ENCODE data around the gene NAV3. TPM values are rescaled to one million over a fixed set of nuclear protein-coding genes. Genes with fewer than 3 reads are reported as not detected.

The NAV3 gene
- polyA plus RNA-seq, 1 experiment = 91.7 TPM

DNA sequence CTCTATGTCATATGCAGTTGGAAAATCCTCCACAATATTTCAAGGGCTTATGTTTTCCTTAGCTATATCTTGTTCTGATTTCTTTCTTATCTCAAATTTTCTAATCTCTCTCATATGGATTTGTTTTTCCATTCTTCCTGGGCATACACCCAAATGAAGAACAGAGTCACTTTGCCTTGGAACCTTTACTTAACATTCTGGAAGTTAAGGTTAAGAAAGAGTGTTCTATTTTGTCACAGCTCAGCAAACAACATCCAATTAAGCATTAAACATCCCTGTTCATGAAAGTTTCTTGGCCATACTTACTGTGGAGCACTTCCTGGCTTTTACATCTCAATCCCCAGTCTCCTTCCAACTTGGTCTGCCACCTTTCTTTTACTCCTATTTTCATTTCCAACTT, 5.3 kb downstream of the NAV3 start:
- no peak overlapping the region for H3K4me3 ChIP-seq (ENCODE audit: low read depth, low read length)
- TF ChIP-seq, protein P1, sequence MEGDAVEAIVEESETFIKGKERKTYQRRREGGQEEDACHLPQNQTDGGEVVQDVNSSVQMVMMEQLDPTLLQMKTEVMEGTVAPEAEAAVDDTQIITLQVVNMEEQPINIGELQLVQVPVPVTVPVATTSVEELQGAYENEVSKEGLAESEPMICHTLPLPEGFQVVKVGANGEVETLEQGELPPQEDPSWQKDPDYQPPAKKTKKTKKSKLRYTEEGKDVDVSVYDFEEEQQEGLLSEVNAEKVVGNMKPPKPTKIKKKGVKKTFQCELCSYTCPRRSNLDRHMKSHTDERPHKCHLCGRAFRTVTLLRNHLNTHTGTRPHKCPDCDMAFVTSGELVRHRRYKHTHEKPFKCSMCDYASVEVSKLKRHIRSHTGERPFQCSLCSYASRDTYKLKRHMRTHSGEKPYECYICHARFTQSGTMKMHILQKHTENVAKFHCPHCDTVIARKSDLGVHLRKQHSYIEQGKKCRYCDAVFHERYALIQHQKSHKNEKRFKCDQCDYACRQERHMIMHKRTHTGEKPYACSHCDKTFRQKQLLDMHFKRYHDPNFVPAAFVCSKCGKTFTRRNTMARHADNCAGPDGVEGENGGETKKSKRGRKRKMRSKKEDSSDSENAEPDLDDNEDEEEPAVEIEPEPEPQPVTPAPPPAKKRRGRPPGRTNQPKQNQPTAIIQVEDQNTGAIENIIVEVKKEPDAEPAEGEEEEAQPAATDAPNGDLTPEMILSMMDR (IDR thresholded peaks at IDR 0.05; ENCODE audit: insufficient read depth, low read depth, low read length) = no peak
- ChIA-PET POLR2A (no interaction called here), CTCF (no interaction called here)
- no peaks in the 10 kb centered on the region for H3K36me3 ChIP-seq (ENCODE audit: control insufficient read depth, insufficient read depth, low read length)
- DNase-seq (ENCODE audit: low read depth) = no peak
- no peaks in the 10 kb centered on the region for H3K27me3 ChIP-seq (ENCODE audit: control insufficient read depth, insufficient read depth, low read length)

DNA sequence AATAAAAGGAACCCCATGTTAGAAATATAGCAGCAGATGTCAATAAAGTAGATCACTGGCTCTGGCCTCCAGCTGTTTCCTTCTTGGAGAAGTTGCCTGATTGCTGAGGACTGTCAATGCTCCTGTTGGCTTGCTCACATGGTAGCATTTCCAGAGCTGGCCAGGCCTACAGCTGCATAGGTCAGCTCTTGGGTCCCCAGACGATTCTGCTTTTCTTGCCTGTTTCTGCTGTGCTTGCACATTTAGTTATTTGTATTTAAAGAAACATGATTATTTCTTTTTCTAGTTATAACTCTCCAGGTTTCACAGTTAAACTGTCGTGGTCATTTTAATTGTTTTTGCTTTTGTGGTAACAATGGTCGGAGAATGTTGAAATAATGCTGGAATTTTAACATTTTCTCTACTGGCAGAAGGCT, 7.2 kb downstream of the NAV3 start:
- TF ChIP-seq, protein P1 (IDR thresholded peaks at IDR 0.05; ENCODE audit: insufficient read depth, low read depth, low read length) = no peak
- no peak for DNase-seq (ENCODE audit: low read depth)
- H3K27me3 ChIP-seq (ENCODE audit: control insufficient read depth, insufficient read depth, low read length) = no peaks in the 10 kb centered on the region
- no peaks in the 10 kb centered on the region for H3K36me3 ChIP-seq (ENCODE audit: control insufficient read depth, insufficient read depth, low read length)
- ChIA-PET POLR2A (interaction anchor here (0.6 kb wide), 1 partner anchor 9 kb away, joined by 3 read pairs; no protein-coding TSS in a partner anchor), CTCF (no interaction called here)
- no peak overlapping the region for H3K4me3 ChIP-seq (ENCODE audit: low read depth, low read length)

DNA sequence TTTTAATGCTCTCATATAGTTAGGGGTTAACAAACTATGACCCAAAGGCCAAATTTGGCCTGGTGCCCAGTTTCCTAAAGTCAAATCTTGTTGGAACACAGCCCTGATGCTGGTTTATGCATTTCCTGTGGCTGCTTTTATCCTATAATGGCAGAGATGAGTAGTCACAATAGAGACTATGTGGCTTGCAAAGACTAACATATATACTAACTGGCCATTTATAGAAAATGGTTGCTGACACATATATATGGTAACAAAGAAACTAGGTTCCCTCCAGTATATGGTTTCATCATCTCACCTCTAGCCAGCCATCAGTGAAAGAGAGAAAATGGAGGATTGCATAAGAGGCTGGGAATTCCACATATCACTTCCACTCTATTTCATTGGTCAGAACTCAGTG, 10.8 kb downstream of the NAV3 start:
- Histone ChIP-seq H3K4me3 (ENCODE audit: low read depth, low read length) (no peak overlapping the region), H3K27me3 (ENCODE audit: control insufficient read depth, insufficient read depth, low read length) (no peaks in the 10 kb centered on the region), H3K36me3 (ENCODE audit: control insufficient read depth, insufficient read depth, low read length) (no peaks in the 10 kb centered on the region)
- ChIA-PET CTCF (no interaction called here), POLR2A (no interaction called here)
- DNase-seq (ENCODE audit: low read depth) = no peak
- TF ChIP-seq, protein P1 (IDR thresholded peaks at IDR 0.05; ENCODE audit: insufficient read depth, low read depth, low read length) = no peak

DNA sequence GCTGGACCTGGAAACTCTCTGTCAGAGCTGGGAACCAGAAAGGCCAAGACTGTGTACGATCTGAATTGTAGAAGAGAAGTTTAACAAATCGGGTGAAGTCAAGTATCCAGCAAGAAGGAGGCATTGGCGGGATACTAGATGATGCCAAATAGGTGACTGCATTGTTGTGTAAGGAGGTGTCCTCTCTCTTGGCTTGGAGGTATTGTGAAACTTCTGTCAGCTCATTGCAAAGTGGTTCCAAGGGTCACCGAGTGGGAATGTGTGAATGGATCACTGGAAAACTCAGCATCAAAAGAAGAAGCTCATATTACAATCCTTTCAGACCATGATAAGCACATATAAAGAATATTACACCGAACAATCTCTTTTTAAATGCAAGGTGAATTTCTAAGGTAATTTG, 11.7 kb downstream of the NAV3 start:
- ChIA-PET POLR2A (no interaction called here), CTCF (no interaction called here)
- no peaks in the 10 kb centered on the region for H3K27me3 ChIP-seq (ENCODE audit: control insufficient read depth, insufficient read depth, low read length)
- no peak overlapping the region for H3K4me3 ChIP-seq (ENCODE audit: low read depth, low read length)
- TF ChIP-seq, protein P1 (IDR thresholded peaks at IDR 0.05; ENCODE audit: insufficient read depth, low read depth, low read length) = no peak
- no peak for DNase-seq (ENCODE audit: low read depth)
- no peaks in the 10 kb centered on the region for H3K36me3 ChIP-seq (ENCODE audit: control insufficient read depth, insufficient read depth, low read length)

DNA sequence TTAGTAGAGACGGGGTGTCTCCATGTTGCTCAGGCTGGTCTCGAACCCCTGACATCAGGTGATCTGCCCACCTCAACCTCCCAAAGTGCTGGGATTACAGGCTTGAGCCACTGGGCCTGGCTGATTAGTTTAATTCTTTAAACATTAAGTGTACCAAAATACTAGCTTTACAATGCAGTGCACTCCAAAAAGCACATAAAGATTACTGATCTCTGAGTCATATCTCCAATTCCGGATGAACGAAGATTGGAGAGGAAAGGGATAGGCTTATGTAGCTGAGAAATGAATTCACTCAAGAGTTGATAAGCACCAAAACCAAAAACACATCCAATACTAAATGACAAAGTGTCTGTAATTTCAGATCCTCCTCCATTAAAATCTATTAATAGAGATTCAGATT, 15.1 kb downstream of the NAV3 start:
- Histone ChIP-seq H3K4me3 (ENCODE audit: low read depth, low read length) (no peak overlapping the region), H3K27me3 (ENCODE audit: control insufficient read depth, insufficient read depth, low read length) (no peaks in the 10 kb centered on the region), H3K36me3 (ENCODE audit: control insufficient read depth, insufficient read depth, low read length) (no peaks in the 10 kb centered on the region)
- ChIA-PET POLR2A (no interaction called here), CTCF (no interaction called here)
- DNase-seq (ENCODE audit: low read depth) = no peak
- TF ChIP-seq, protein P1 (IDR thresholded peaks at IDR 0.05; ENCODE audit: insufficient read depth, low read depth, low read length) = no peak
